HAP-1 (cell line): Measurements from ENCODE around the gene RASSF5.
"Not testable (repeated sequence)": the region's sequence is repeated elsewhere in the genome, so short reads cannot be mapped to it uniquely, and the experiment has no call there.

Experiments
- DNase-seq, 2 experiments: peaks; one replicate each; pipeline ENCODE4 v3.0.0-alpha.2; 2016 to 2020; ENCODE audit warnings: low spot score in 2 of 2
- H3K27me3 ChIP-seq: fragments of 250-450 bp; sonication (Bioruptor Pico); 2 replicates; pipeline ENCODE4 v1.5.1; 2020; ENCODE audit warnings: low read depth, mild to moderate bottlenecking, moderate library complexity
- H3K36me3 ChIP-seq: fragments of 250-450 bp; sonication (Bioruptor Pico); replicated peaks from 2 replicates; pipeline ENCODE4 v1.5.1; 2020; ENCODE audit warnings: mild to moderate bottlenecking
- H3K4me1 ChIP-seq: fragments of 250-450 bp; sonication (Bioruptor Pico); 2 replicates; pipeline ENCODE4 v1.5.1; 2020; ENCODE audit warnings: mild to moderate bottlenecking
- H3K4me3 ChIP-seq: fragments of 250-450 bp; sonication (Bioruptor Pico); 2 replicates; pipeline ENCODE4 v1.5.1; 2020; ENCODE audit warnings: mild to moderate bottlenecking, moderate library complexity
- H3K9me3 ChIP-seq: fragments of 250-450 bp; sonication (Bioruptor Pico); 2 replicates; pipeline ENCODE4 v1.5.1; 2020; ENCODE audit warnings: mild to moderate bottlenecking, moderate library complexity
- in situ Hi-C: fragments of 300-500 bp; cut with MboI; formaldehyde crosslinking; loops from 3 replicates; pipeline ENCODE4 v1.14.3; 2020; ENCODE audit warnings: low sequenced_read_pairs, inconsistent platforms, mixed read lengths

The RASSF5 gene

DNA sequence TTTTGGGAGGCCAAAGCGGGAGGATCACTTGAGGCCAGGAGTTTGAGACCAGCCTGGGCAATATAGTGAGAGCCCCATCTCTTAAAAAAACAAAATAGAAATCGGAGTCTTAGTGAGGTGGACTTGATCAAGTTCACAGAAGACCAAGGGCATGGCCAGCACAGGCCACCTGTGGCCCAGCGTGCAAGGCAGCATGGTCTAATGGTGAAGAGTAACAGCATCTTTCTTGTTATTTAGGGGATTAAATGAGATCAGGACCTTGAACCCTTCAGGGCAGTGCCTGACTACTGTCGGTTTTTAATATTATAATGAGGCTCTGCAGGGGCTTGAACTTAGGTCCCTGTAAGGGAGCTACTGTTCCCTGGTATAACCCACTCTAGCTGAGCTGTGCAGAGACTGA lies 66.4 kb downstream of the RASSF5 start:
- Histone ChIP-seq H3K4me3 (no peak overlapping the region), H3K4me1 (peaks cover 15% of the 10 kb centered on the region), H3K27me3 (no peaks in the 10 kb centered on the region), H3K9me3 (no peaks in the 10 kb centered on the region), H3K36me3 (no peaks in the 10 kb centered on the region)
- in situ Hi-C loops = no loop called here
- DNase-seq = no peak

DNA sequence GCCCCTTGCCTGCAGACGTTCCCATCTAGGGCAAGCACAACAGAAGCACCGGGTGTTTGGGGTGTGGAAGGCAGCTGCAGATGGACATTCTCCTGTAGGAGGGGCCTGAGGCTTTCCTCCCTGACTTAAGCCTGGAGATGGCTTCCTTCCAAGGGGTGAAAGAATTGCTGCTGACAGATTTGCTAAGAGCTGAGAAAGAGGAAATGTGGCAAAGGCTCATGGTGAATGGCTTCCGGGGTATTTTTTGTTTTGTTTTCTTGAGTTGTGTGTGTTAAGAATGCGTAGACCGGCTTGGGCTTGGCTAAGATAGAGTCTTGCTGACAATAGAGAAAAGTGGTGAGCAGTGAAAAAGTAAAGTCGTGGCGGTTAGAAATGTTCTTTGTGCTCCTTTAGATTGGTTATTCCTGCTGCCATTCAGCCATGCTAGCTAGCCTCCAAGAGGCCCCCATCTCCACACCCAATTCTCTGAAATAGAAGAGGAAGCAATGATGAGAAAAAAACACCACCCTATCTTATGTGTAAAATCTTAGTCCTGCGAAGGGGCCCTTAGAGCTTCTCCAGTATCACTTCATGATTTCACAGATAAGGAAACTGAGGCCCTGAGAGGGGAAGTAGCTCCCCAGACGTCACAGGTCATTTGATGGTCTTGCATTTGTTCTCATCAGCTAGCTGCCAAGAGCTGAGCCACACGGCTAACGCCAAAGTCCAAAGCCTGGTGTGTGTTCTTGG lies 68.0 kb downstream of the RASSF5 start:
- Histone ChIP-seq H3K4me3 (no peak overlapping the region), H3K4me1 (peaks cover 15% of the 10 kb centered on the region), H3K36me3 (no peaks in the 10 kb centered on the region), H3K27me3 (no peaks in the 10 kb centered on the region), H3K9me3 (no peaks in the 10 kb centered on the region)
- in situ Hi-C loops = no loop called here
- peak; percentile 71 to 82 for DNase-seq

DNA sequence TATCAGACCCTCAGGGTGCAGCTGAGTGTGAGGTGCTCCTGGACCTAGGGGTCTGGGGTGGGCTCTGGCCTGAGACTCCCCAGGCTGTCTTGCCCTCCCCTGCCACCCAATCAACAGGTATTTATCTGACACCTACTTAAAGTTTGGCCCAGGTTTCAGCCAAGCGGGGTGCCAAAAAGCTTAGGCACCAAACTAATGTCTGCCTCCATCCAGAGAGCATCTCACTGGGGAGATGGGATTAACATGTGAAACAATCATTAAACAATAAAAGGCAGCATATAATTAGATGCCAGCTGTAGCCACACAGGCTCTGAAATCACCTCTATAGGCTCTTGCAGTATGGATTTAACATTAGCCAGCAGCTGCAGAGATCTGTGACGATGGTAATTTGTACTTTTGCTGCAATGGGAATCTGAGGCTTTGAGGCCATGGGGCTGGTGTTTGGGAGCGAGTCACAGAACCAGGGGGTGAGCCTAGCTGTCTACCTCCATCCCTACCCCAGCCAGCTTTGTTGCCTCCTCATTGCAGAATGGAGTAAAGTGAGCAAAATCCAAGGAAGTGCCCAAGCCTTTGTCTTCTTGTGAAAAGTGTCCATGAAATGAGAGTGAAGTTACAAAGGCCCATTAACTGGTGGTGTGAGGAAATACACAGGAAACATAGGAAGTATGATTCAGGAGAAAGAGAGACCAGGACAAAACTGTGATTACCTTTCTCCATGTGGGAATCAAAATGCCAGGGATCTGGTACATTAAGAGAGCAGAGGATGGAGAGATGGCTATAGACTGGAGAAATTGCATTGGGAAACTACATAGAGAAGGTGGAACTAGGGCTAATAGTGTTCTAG lies 68.8 kb downstream of the RASSF5 start:
- in situ Hi-C loops = no loop called here
- peaks cover 15% of the 10 kb centered on the region for H3K4me1 ChIP-seq
- no peaks in the 10 kb centered on the region for H3K36me3 ChIP-seq
- no peak for DNase-seq
- no peaks in the 10 kb centered on the region for H3K27me3 ChIP-seq
- H3K9me3 ChIP-seq = no peaks in the 10 kb centered on the region
- no peak overlapping the region for H3K4me3 ChIP-seq

DNA sequence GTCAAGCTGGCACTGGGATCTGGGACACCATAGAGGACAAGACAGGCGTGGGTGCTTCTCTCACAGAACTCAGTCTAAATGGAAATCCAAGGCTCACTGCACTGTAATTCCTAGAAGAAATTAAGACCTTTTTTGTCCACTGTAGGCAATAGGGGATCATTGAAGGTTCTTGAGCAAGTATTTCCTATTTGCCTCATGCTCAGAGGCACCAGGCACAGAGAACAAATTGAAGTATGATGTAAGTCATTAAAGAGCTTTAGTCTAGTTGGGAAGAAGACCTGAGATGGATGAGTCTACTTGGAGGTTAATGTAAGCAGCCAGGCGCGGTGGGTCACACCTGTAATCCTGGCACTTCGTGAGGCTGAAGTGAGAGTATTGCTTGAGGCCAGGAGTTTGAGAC lies 70.3 kb downstream of the RASSF5 start:
- H3K4me3 ChIP-seq = no peak overlapping the region
- in situ Hi-C loops = no loop called here
- H3K36me3 ChIP-seq = no peaks in the 10 kb centered on the region
- peaks cover 15% of the 10 kb centered on the region for H3K4me1 ChIP-seq
- no peaks in the 10 kb centered on the region for H3K9me3 ChIP-seq
- no peak for DNase-seq
- H3K27me3 ChIP-seq = no peaks in the 10 kb centered on the region

DNA sequence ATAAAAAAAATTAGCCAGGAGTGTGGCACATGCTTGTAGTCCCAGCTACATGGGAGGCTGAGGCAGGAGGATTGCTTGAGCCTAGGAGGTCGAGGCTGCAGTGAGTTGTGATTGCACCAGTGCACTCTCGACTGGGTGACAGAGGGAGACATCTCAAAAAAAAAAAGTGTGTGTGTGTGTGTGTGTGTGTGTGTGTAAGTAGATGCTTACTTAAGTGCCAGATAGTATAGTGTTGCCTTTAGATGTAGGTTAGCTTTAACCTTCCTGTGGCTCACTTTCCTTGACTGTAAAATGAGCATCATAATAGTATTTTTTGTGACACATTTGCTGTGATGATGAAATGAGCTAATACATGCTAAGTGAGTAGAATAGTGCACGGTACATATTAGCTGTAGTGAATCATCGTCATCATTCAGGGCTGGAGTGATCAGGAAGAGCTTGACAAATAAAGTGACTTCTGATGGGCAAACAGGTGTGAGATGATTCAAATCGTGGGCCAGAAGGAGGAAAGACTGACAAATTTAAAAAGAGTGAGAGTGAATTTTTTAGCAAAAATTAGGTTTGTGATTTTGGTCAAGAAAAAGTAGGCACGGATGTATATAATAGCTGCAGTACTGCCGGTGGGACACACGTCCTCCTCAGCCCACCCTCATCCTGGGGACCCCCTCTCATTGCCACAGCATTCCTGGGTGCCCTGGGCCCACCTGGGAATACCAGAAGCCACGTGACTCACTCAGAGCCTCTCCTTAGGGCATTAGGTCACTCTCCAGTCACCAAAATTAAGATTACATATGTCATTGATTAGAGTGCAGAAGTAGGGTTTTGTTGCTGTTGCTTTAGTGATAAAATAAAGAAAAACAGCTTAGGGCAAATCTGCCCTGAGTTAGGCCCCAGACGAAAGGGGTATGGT lies 71.0 kb downstream of the RASSF5 start:
- Histone ChIP-seq H3K4me3 (no peak overlapping the region), H3K9me3 (no peaks in the 10 kb centered on the region), H3K27me3 (no peaks in the 10 kb centered on the region), H3K36me3 (no peaks in the 10 kb centered on the region), H3K4me1 (peaks cover 15% of the 10 kb centered on the region)
- in situ Hi-C loops = no loop called here
- DNase-seq = no peak

DNA sequence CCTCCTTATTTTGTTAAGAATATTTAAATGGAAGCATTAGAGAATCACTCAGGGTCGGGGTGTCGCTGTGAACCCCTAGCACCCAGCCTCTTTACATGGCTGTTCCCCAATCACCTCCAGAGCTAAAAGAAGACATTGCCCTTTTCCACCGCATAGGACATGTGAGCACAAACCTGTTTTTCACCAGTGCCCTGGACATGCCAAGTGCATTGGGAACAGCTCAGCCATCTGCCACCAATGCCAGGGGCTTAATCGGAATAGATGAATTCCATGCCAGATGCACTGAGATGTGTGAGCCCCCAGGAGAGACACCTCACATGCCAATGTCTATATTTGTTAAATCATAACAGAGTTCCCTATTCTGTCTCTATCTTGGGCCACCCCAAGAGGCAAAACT lies 71.6 kb downstream of the RASSF5 start:
- in situ Hi-C loops = no loop called here
- Histone ChIP-seq H3K4me3 (no peak overlapping the region), H3K27me3 (no peaks in the 10 kb centered on the region), H3K9me3 (no peaks in the 10 kb centered on the region), H3K36me3 (no peaks in the 10 kb centered on the region), H3K4me1 (peaks cover 15% of the 10 kb centered on the region)
- no peak for DNase-seq

DNA sequence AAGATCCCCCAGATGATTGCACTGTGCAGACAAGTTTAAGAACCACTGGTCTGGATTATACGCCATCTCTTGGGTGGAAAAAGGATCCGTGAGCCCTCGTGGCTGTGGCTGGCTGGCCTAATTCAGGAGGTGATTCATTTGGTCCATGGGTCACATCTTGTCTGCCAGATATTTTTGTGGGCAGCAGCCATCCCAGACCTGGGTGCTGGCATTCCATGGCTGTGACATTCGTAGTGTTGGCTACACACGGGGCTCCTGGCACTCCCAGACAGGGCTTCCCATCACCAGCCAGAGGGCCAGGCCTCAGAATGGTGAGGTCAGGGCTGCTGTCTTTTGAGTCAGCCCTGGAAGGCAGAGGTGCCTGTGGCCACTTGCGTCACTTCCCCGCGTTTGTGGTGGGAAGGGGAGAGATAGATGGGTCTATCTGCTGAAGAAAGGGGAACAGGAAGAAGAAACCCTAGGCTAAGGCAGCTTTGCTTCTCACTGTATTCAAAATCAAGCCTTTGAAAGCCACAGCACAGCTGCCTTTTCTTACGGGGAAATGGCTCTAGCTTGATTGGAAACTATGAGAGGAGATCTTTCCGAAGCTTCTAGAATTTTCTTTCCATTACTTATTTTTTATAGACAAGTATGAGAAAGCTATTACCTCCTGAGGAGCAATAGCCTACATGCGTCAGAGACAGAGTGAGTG lies 72.6 kb downstream of the RASSF5 start:
- in situ Hi-C loops = loop anchor here (5.0 kb wide), 1 partner anchor 93 kb away; no protein-coding TSS in a partner anchor
- DNase-seq = no peak
- peaks cover 14% of the 10 kb centered on the region for H3K4me1 ChIP-seq
- no peaks in the 10 kb centered on the region for H3K27me3 ChIP-seq
- no peaks in the 10 kb centered on the region for H3K36me3 ChIP-seq
- H3K9me3 ChIP-seq = no peaks in the 10 kb centered on the region
- no peak overlapping the region for H3K4me3 ChIP-seq

DNA sequence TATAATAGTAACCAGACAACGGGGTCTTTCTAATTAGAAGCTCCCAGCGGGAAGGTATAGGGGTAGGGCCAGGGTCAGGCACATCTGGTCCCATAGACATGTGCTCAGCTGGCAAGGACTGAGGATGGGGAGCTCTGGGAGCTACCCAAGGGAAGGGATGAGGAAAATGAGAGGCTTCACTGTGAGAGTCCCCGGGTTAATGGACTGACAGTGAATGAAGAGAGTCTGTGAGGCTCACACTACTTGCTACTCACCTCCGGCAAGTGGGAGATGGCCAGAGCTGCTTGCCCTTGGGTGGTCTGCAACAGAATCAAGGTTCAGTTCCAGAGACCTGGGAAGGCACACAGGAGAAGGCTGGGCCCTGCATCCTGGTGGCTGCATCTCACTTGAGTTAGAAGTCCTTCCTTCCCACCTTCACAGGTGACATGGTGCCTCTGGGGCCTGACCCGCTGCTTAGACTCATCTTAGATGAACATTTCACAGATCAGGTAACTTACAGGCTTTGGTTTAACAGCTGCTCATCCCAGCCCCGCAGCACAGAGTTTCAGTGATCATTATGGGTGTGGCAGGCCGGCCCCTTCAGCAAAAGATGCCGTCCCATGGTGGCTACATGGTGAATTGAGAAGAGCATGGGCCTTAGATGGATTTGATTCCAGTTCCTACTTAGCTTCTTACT lies 73.2 kb downstream of the RASSF5 start:
- no peak for DNase-seq
- Histone ChIP-seq H3K27me3 (no peaks in the 10 kb centered on the region), H3K36me3 (no peaks in the 10 kb centered on the region), H3K4me3 (no peak overlapping the region), H3K9me3 (no peaks in the 10 kb centered on the region), H3K4me1 (peaks cover 8% of the 10 kb centered on the region)
- in situ Hi-C loops = loop anchor here (5.0 kb wide), 1 partner anchor 93 kb away; no protein-coding TSS in a partner anchor

DNA sequence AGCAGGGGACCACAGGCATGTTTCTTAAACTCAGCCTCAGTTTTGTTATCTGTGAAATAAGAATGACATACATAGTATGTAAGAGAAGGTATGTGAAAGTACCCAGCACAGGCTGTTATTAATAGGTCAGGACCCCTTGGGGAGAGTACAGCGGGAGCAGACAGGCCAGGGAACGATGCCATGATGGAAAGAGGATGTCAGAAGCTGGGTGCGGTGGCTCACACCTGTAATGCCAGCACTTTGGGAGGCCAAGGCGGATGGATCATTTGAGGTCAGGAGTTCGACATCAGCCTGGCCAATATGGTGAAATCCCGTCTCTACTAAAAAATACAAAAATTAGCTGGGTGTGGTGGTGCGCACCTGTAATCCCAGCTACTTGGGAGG lies 73.8 kb downstream of the RASSF5 start:
- not testable (repeated sequence) for H3K27me3 ChIP-seq, H3K36me3 ChIP-seq, H3K4me1 ChIP-seq, H3K9me3 ChIP-seq, H3K4me3 ChIP-seq, DNase-seq
- in situ Hi-C loops = loop anchor here (5.0 kb wide), 1 partner anchor 94 kb away; no protein-coding TSS in a partner anchor

DNA sequence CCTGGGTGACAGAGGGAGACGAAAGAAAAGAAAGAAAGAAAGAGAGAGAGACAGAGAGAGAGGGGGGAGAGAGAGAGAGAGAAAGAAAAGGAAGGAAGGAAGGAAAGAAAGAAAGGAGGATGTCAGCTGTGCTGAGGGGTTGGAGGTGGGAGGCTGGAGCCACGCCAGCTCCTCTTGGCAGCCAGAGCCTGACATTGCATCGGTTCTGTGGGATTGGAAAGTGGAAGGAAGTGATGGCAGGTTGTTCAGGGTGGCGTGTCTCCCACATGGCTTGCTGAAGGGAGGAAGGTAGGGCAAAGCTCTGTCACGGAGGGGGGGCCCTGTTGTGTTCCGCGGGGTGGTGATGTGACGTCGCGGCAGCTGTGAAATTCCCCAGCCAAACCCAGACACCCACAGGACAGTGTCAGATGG lies 74.2 kb downstream of the RASSF5 start:
- Histone ChIP-seq H3K4me1 (no peaks in the 10 kb centered on the region), H3K36me3 (no peaks in the 10 kb centered on the region), H3K4me3 (no peak overlapping the region), H3K27me3 (no peaks in the 10 kb centered on the region), H3K9me3 (no peaks in the 10 kb centered on the region)
- no peak for DNase-seq
- in situ Hi-C loops = loop anchor here (5.0 kb wide), 1 partner anchor 94 kb away; no protein-coding TSS in a partner anchor

DNA sequence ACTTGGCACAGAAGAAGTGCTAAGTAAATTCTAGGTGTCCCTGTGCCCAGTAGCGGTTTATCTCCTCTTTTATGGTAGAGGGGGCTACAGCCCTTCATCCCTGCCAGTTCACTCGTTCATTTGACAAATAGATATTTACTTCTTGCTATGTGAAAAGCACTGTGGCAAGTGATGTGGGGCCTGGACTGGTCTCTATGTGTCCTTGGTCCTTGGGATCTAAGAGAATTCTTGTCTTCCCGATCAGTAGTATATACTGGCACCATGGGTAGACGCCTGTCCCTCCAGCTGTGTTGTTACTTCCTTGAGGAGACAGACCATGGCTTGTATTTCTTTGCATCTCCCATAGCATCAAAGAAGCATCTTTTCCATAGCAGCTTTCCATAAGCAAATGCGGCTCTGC lies 75.2 kb downstream of the RASSF5 start:
- no peaks in the 10 kb centered on the region for H3K36me3 ChIP-seq
- H3K4me1 ChIP-seq = no peaks in the 10 kb centered on the region
- in situ Hi-C loops = loop anchor here (5.0 kb wide), 1 partner anchor 95 kb away; no protein-coding TSS in a partner anchor
- DNase-seq = no peak
- no peak overlapping the region for H3K4me3 ChIP-seq
- H3K9me3 ChIP-seq = no peaks in the 10 kb centered on the region
- no peaks in the 10 kb centered on the region for H3K27me3 ChIP-seq

DNA sequence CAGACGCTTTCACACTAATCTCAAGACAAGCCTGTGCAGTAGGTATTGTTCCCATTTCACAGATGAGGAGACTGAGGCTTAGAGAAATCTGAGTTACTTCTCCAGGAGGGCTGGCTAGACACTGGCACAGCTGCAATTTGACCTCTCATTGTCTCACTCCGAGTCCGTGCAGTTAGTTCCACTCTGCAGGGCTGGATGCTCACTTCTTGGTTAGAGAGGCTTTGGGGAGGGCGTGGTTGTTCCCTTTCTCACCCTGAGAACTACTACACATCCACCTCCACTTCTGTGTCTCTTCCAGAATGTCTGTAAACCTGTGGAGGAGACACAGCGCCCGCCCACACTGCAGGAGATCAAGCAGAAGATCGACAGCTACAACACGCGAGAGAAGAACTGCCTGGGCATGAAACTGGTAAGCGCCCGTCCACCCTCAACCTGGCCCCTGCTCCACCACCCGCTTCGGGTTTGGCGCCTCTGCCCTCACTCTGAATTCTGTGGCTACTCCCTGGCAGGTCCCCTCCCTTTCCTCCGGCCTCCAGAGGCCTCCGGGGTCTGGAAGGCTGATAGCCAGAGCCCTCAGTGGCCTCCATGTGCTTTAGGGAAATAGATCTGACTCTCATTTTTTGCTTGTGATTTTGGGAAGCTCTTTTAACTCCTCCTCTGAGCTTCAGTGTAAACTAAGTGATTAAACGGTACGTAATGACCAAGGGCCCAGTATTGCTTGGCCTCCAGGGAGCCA lies 75.8 kb downstream of the RASSF5 start:
- no peaks in the 10 kb centered on the region for H3K4me1 ChIP-seq
- H3K27me3 ChIP-seq = no peaks in the 10 kb centered on the region
- in situ Hi-C loops = loop anchor here (5.0 kb wide), 1 partner anchor 96 kb away; no protein-coding TSS in a partner anchor
- no peaks in the 10 kb centered on the region for H3K9me3 ChIP-seq
- no peak overlapping the region for H3K4me3 ChIP-seq
- no peaks in the 10 kb centered on the region for H3K36me3 ChIP-seq
- DNase-seq = no peak
